K562 (cell line): ENCODE data around the gene HPCAL1. TPM values are rescaled to one million over a fixed set of nuclear protein-coding genes. Genes with fewer than 3 reads are reported as not detected.

Experiments
- CAMTA2 ChIP-seq: fragments of 250-450 bp; sonication (Bioruptor Pico); conservative IDR thresholded peaks from 2 replicates; pipeline ENCODE4 v1.5.1; 2022
- EGR1 ChIP-seq: fragments of 450-650 bp; conservative IDR thresholded peaks from 2 replicates; pipeline ENCODE4 v1.6.1; 2017; ENCODE audit warnings: mild to moderate bottlenecking
- FOXO4 ChIP-seq: fragments of 450-650 bp; formaldehyde crosslinking; IDR thresholded peaks from 2 replicates; pipeline ENCODE4 v1.4.0; 2020; ENCODE audit warnings: mild to moderate bottlenecking, moderate library complexity
- HDAC8 ChIP-seq: fragments of 450-650 bp; IDR thresholded peaks from 2 replicates; pipeline ENCODE4 v1.6.1; 2016; ENCODE audit warnings: mild to moderate bottlenecking, missing genetic modification characterization, moderate library complexity, missing compliant biosample characterization
- IFI16 ChIP-seq: fragments of 250-450 bp; sonication (Bioruptor Pico); IDR thresholded peaks from 2 replicates; pipeline ENCODE4 v2.1.2; 2022; ENCODE audit warnings: mild to moderate bottlenecking, inconsistent platforms
- MAX ChIP-seq: sonication (generic); formaldehyde crosslinking; IDR thresholded peaks from 2 replicates; pipeline ENCODE4 v1.9.0; 2022; ENCODE audit warnings: mild to moderate bottlenecking, missing genetic modification reagents
- MTA3 ChIP-seq: fragments of 450-650 bp; formaldehyde crosslinking; IDR thresholded peaks from 2 replicates; pipeline ENCODE4 v1.6.1; 2017; ENCODE audit warnings: mild to moderate bottlenecking, borderline replicate concordance
- POLR2AphosphoS5 ChIP-seq: IDR thresholded peaks from 2 replicates; pipeline ENCODE4 v1.6.1; 2011; ENCODE audit warnings: mild to moderate bottlenecking, low read depth, low read length, moderate library complexity; ENCODE audit not compliant: control insufficient read depth, insufficient read depth
- POLR2H ChIP-seq: IDR thresholded peaks from 2 replicates; pipeline ENCODE4 v1.6.1; 2016; ENCODE audit warnings: missing genetic modification characterization, low read depth, mild to moderate bottlenecking, control low read depth, missing compliant biosample characterization, moderate library complexity
- RAD21 ChIP-seq, 2 experiments: fragments of 250-450 bp in 1 of 2; fragments of 450-650 bp in 1 of 2; sonication (Bioruptor Pico) in 1 of 2; formaldehyde crosslinking in 1 of 2; IDR thresholded peaks in 1 of 2; conservative IDR thresholded peaks in 1 of 2; 2 replicates each; pipeline versions ENCODE4 v1.4.0 to v1.8.0; 2020 to 2022; ENCODE audit warnings: mild to moderate bottlenecking in 2 of 2, moderate library complexity in 1 of 2
- RNF2 ChIP-seq: sonication (generic); IDR thresholded peaks from 2 replicates; pipeline ENCODE4 v1.6.1; 2016
- THRAP3 ChIP-seq: fragments of 450-650 bp; IDR thresholded peaks from 2 replicates; pipeline ENCODE4 v1.6.1; 2016; ENCODE audit warnings: mild to moderate bottlenecking, inconsistent platforms, borderline replicate concordance
- TRIM24 ChIP-seq, 2 experiments: fragments of 450-650 bp; IDR thresholded peaks; 2 replicates each; pipeline ENCODE4 v1.6.1; 2016
- XRCC3 ChIP-seq: fragments of 450-650 bp; IDR thresholded peaks from 2 replicates; pipeline ENCODE4 v1.6.1; 2017; ENCODE audit warnings: mild to moderate bottlenecking, moderate library complexity
- ZKSCAN8 ChIP-seq: fragments of 200-800 bp; sonication (Bioruptor generic); IDR thresholded peaks from 2 replicates; pipeline ENCODE4 v1.6.1; 2016; ENCODE audit warnings: missing genetic modification characterization, missing compliant biosample characterization
- ZNF263 ChIP-seq: sonication (generic); formaldehyde crosslinking; IDR thresholded peaks from 2 replicates; pipeline ENCODE4 v1.8.0; 2022; ENCODE audit warnings: mild to moderate bottlenecking, missing genetic modification reagents, borderline replicate concordance
- ZNF551 ChIP-seq: fragments of 250-450 bp; sonication (Bioruptor Pico); IDR thresholded peaks from 2 replicates; pipeline ENCODE4 v1.5.0; 2021; ENCODE audit warnings: mild to moderate bottlenecking, moderate library complexity
- ZNF584 ChIP-seq: fragments of 200-800 bp; sonication (Bioruptor generic); IDR thresholded peaks from 2 replicates; pipeline ENCODE4 v1.6.1; 2016; ENCODE audit warnings: low read depth, mild to moderate bottlenecking, missing genetic modification characterization, missing compliant biosample characterization
- ZNF764 ChIP-seq: fragments of 250-450 bp; sonication (Bioruptor Pico); IDR thresholded peaks from 2 replicates; pipeline ENCODE4 v1.4.0; 2020; ENCODE audit warnings: low read depth, mild to moderate bottlenecking, moderate library complexity
- ZNF766 ChIP-seq: fragments of 200-800 bp; sonication (Bioruptor generic); conservative IDR thresholded peaks from 2 replicates; pipeline ENCODE4 v1.6.1; 2016; ENCODE audit warnings: missing genetic modification characterization, missing compliant biosample characterization
- ZSCAN32 ChIP-seq: fragments of 450-650 bp; formaldehyde crosslinking; IDR thresholded peaks from 2 replicates; pipeline ENCODE4 v1.4.0; 2020; ENCODE audit warnings: mild to moderate bottlenecking, moderate library complexity
- polyA plus RNA-seq, 8 experiments: library from polyadenylated mRNA; depleted of rRNA in 4 of 8; stranded (reverse) in 5 of 8; unstranded in 3 of 8; fragments of >200 nt; fragmentation: Nextera tagmentation in 2 of 8; fragmentation: Illumina TruSeq in 1 of 8; extraction: Ambion mirVana in 2 of 8; extraction: Trizol in 1 of 8; gene quantifications; 2 replicates each; pipeline versions ENCODE4 v1.2.1 to v1.2.3, GENCODE V29; 2011 to 2014; ENCODE audit warnings: inconsistent platforms in 1 of 8, missing spikeins in 1 of 8
- total RNA-seq, 7 experiments: library from RNA; depleted of rRNA in 6 of 7; stranded (reverse); fragments of >200 nt in 6 of 7; fragmentation: Illumina TruSeq in 2 of 7; extraction: Trizol in 2 of 7; gene quantifications; 2 replicates each; pipeline versions ENCODE4 v1.2.1 to v1.2.3, GENCODE V29; 2011 to 2021; ENCODE audit warnings: low replicate concordance in 1 of 7
- TF ChIP-seq, protein P1 (sequence below): sonication (generic); formaldehyde crosslinking; IDR thresholded peaks from 2 replicates; pipeline ENCODE4 v1.8.0; 2022; ENCODE audit warnings: missing genetic modification reagents, mild to moderate bottlenecking, moderate library complexity, borderline replicate concordance
- TF ChIP-seq, protein P2 (sequence below): fragments of 250-450 bp; sonication (Bioruptor Pico); IDR thresholded peaks from 2 replicates; pipeline ENCODE4 v1.4.0; 2020

HPCAL1 gene
- total and polyA plus RNA-seq, 9 of the 15 experiments (the other 6 are each of a cell fraction or from before 2014, with no cell fraction given), result 2.7 to 65.5 (median 23.9) TPM

- TF ChIP-seq XRCC3, result no peak
- TF ChIP-seq CAMTA2, result no peak
- no peak for TF ChIP-seq ZSCAN32 (CRISPR knock-in tag)
- TF ChIP-seq POLR2H (tag), result peak; percentile 78
- peak; percentile 86; the same call in 1 of the 2 replicates for TF ChIP-seq ZNF584 (CRISPR knock-in tag)
- peak; percentile 98 for TF ChIP-seq EGR1
- TF ChIP-seq IFI16, result 0 out of 2 replicates have a peak, but pooled peaks have one; percentile 18
- peak; percentile 85 for TF ChIP-seq HDAC8 (tag)
- TF ChIP-seq ZNF263 (CRISPR knock-in tag), result no peak; the same call in 1 of the 2 replicates
- peak in 1 of 2 experiments; percentile 63; a peak in 1 of 4 replicates for TF ChIP-seq TRIM24 (IDR thresholded peaks at IDR 0.05)
- TF ChIP-seq THRAP3, result no peak
- no peak for TF ChIP-seq ZNF764 (CRISPR knock-in tag)
- TF ChIP-seq RNF2, result 0 out of 2 replicates have a peak, but pooled peaks have one; percentile 17
- TF ChIP-seq FOXO4 (CRISPR knock-in tag), result 0 out of 2 replicates have a peak, but pooled peaks have one; percentile 51
- peak in 1 of 2 experiments; percentile 11; a peak in 1 of 4 replicates for TF ChIP-seq RAD21 (CRISPR knock-in tag; conservative IDR thresholded peaks at IDR 0.05 in 1 of 2, IDR thresholded peaks at IDR 0.05 in 1 of 2)
- peak; percentile 97 for TF ChIP-seq MAX (CRISPR knock-in tag)
- TF ChIP-seq POLR2AphosphoS5, result no peak
- TF ChIP-seq ZKSCAN8 (CRISPR knock-in tag), result peak; percentile 69
- peak; percentile 86 for TF ChIP-seq ZNF766 (CRISPR knock-in tag)
- TF ChIP-seq, protein P1, sequence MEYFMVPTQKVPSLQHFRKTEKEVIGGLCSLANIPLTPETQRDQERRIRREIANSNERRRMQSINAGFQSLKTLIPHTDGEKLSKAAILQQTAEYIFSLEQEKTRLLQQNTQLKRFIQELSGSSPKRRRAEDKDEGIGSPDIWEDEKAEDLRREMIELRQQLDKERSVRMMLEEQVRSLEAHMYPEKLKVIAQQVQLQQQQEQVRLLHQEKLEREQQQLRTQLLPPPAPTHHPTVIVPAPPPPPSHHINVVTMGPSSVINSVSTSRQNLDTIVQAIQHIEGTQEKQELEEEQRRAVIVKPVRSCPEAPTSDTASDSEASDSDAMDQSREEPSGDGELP (CRISPR knock-in tag), result peak; percentile 82; the same call in 1 of the 2 replicates
- peak; percentile 72; the same call in 1 of the 2 replicates for TF ChIP-seq MTA3
- TF ChIP-seq ZNF551 (CRISPR knock-in tag), result no peak
- TF ChIP-seq, protein P2, sequence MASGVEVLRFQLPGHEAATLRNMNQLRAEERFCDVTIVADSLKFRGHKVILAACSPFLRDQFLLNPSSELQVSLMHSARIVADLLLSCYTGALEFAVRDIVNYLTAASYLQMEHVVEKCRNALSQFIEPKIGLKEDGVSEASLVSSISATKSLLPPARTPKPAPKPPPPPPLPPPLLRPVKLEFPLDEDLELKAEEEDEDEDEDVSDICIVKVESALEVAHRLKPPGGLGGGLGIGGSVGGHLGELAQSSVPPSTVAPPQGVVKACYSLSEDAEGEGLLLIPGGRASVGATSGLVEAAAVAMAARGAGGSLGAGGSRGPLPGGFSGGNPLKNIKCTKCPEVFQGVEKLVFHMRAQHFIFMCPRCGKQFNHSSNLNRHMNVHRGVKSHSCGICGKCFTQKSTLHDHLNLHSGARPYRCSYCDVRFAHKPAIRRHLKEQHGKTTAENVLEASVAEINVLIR (CRISPR knock-in tag), result peak; percentile 52; the same call in 1 of the 2 replicates
Observed at GRCh38 chr2:10278029-10278762, 24.5 kb upstream of the HPCAL1 start (continued).
